ENCODE data around the gene RASEF. TPM values are rescaled to one million over a fixed set of nuclear protein-coding genes. Genes with fewer than 3 reads are reported as not detected.
"Not testable (repeated sequence)": the region's sequence is repeated elsewhere in the genome, so short reads cannot be mapped to it uniquely, and the experiment has no call there.

RASEF gene
- polyA plus RNA-seq (ENCODE audit: insufficient read length in 3 of 3) = 1 to 10 TPM; 6.1 to 7.5 (median 7.3) TPM
- long read RNA-seq, donor 1, partial matches to known transcripts = 0 of 1 reads
- long read RNA-seq, donor 1, other reads (novel, unspliced or antisense) = 0 of 1 reads
- long read RNA-seq, donor 2 = 0 reads
- long read RNA-seq, donor 3, full-length matches to known transcripts = 1 of 1 reads
- long read RNA-seq, donor 3, partial matches to known transcripts = 0 of 1 reads
- long read RNA-seq, donor 3, other reads (novel, unspliced or antisense) = 0 of 1 reads
- long read RNA-seq, donor 4 = 0 reads
- long read RNA-seq, donor 5 = 0 reads
- long read RNA-seq, donor 6, partial matches to known transcripts = 0 of 1 reads
- long read RNA-seq, donor 6, other reads (novel, unspliced or antisense) = 0 of 1 reads
- long read RNA-seq, donor 7 = 0 reads
- long read RNA-seq, donor 8, partial matches to known transcripts = 7 of 7 reads
- long read RNA-seq, donor 8, other reads (novel, unspliced or antisense) = 0 of 7 reads
- long read RNA-seq, donor 9, full-length matches to known transcripts = 1 of 1 reads
- long read RNA-seq, donor 9, partial matches to known transcripts = 0 of 1 reads
- long read RNA-seq, donor 9, other reads (novel, unspliced or antisense) = 0 of 1 reads
- long read RNA-seq, donor 10 = 0 reads
- long read RNA-seq, donor 11 = 0 reads
- long read RNA-seq, donor 12 = 0 reads
- long read RNA-seq, donor 13 = 0 reads
- long read RNA-seq, donor 14 = 0 reads
- long read RNA-seq, donor 15 = 0 reads
- long read RNA-seq, donor 16, full-length matches to known transcripts = 1 of 8 reads
- long read RNA-seq, donor 16, partial matches to known transcripts = 7 of 8 reads
- long read RNA-seq, donor 16, other reads (novel, unspliced or antisense) = 0 of 8 reads

GRCh38 chr9:83062651-83063527 is at the start of gene RASEF:
RASEF (minus strand) TSS chr9:83063142; CDS start chr9:83062867, 275 bp downstream.
- peak; percentile 33 to 57 (median 46) for DNase-seq (ENCODE audit: extremely low read depth in 1 of 11, low read depth in 9 of 11, low spot score in 4 of 11)

DNA sequence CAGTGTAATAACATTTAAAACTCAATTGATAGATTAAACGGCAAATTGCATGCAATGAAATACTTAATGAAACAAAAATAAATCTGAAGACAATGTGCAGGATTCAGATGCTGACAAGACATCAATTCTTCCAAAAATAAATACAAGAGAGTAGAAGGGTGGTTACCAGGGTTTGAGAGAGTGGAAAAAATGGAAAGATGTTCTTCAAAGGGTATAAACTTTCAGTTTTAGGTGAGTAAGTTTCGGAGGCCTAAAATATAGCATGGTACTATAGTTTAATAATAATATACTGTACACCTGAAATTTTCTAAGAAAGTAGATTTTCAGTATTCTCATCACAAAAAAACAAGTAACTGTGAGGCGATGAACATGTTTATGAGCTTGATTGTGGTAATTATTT is 48.2 kb upstream of the RASEF start:
- no peak for DNase-seq (ENCODE audit: extremely low read depth in 1 of 11, low read depth in 9 of 11, low spot score in 4 of 11)

GRCh38 chr9:83109296-83109695 is 46.4 kb upstream of the RASEF start:
- no peak for DNase-seq (ENCODE audit: extremely low read depth in 1 of 11, low read depth in 9 of 11, low spot score in 4 of 11)

GRCh38 chr9:83108208-83108607 is 45.3 kb upstream of the RASEF start:
- DNase-seq (ENCODE audit: extremely low read depth in 1 of 11, low read depth in 9 of 11, low spot score in 4 of 11) = no peak

DNA sequence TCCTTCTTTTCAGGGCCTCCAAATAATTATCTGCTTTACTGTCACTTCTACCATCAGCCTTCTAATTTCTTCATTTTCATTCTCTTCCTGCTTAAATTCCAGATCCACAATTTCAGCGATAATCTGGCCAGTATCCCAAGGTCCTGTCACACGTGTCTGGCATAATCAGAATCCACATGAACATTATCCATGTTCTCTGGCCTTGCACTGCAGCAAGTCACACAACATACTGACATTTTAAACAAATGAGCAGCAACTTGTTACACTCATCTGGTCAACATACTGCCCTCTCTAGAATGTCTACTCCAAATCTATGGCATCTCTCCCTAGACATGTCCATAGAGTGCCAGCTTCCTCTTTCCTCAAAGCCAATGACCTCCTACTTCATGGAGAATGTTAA is 43.8 kb upstream of the RASEF start:
- no peak for DNase-seq (ENCODE audit: extremely low read depth in 1 of 11, low read depth in 9 of 11, low spot score in 4 of 11)

DNA sequence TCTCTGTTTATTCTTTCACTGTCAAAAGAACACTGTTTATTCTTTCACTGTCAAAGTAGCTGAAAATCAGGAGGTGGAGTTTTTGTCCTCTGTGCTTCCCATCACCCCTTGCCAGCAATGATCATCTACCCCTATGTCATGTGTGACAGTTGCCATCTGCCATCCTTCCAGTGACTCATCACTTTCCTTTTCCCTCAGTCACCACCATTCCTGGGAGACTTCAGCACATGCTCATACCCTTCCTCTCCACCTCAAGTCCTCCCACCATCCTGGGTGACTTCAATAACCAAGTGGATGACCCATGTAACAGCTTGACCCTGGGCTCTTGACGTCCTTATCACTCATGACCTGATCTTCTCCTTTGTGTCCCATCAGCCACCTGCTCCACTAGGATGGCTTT is 43.3 kb upstream of the RASEF start:
- no peak for DNase-seq (ENCODE audit: extremely low read depth in 1 of 11, low read depth in 9 of 11, low spot score in 4 of 11)

DNA sequence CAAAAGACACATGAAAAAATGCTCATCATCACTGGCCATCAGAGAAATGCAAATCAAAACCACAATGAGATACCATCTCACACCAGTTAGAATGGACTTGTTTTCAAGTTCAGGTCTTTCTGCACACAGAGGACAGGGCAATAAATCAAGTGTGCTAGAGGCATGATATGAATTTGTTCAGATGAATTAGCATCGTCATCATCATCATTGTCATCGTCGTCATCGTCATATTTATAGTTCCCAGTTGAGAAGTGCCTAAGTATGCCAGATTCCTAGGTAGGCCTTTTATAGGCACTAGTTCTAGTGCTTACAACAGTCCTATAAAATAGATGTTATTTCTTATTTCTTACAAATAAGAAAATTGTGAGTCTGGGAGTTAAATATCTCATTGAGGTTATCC is 34.7 kb upstream of the RASEF start:
- no peak for DNase-seq (ENCODE audit: extremely low read depth in 1 of 11, low read depth in 9 of 11, low spot score in 4 of 11)

GRCh38 chr9:83093311-83093710 is 30.4 kb upstream of the RASEF start:
- not testable (repeated sequence) for DNase-seq (ENCODE audit: extremely low read depth in 1 of 11, low read depth in 9 of 11, low spot score in 4 of 11)

GRCh38 chr9:83081846-83082245 is 18.9 kb upstream of the RASEF start:
- peak in 1 of 11 donors; percentile 7 for DNase-seq (ENCODE audit: extremely low read depth in 1 of 11, low read depth in 9 of 11, low spot score in 4 of 11)

GRCh38 chr9:83081010-83081409 is 18.1 kb upstream of the RASEF start:
- DNase-seq (ENCODE audit: extremely low read depth in 1 of 11, low read depth in 9 of 11, low spot score in 4 of 11) = no peak

- DNase-seq (ENCODE audit: extremely low read depth in 1 of 11, low read depth in 9 of 11, low spot score in 4 of 11) = not testable (repeated sequence)
Measured at GRCh38 chr9:83075932-83076331, 13.0 kb upstream of the RASEF start.

DNA sequence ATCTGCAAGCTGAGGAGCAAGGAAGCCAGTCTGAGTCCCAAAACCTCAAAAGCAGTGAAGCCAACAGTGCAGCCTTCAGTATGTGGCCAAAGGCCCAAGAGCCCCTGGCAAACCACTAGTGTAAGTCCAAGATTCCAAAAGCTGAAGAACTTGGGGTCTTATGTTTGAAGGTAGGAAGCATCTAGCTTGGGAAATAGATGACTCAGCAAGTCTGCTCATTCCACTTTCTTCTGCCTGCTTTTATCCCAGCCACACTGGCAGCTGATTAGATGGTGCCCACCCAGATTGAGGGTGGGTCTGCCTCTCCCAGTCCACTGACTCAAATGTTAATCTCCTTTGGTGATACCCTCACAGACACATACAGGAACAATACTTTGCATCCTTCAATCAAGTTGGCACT is 9.6 kb upstream of the RASEF start:
- DNase-seq (ENCODE audit: extremely low read depth in 1 of 11, low read depth in 9 of 11, low spot score in 4 of 11) = not testable (repeated sequence)

DNA sequence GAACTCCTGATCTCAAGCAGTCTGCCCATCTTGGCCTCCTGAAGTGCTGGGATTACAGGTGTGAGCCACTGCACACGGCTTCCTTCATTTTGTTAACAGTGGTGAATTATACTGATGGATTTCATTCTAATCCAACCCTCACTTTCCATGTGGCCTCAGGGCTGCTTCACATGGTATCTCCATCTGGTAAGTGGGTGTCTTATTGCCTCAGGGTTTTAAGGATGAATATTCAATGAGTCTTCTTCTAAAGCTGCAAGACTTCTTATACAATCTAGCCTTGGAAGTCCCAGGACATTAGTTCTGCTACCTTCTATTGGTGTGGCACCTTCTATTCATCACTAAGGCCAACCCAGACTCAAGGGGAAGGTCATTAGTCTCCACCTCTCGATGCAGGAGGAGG is 8.7 kb upstream of the RASEF start:
- DNase-seq (ENCODE audit: extremely low read depth in 1 of 11, low read depth in 9 of 11, low spot score in 4 of 11) = no peak

DNA sequence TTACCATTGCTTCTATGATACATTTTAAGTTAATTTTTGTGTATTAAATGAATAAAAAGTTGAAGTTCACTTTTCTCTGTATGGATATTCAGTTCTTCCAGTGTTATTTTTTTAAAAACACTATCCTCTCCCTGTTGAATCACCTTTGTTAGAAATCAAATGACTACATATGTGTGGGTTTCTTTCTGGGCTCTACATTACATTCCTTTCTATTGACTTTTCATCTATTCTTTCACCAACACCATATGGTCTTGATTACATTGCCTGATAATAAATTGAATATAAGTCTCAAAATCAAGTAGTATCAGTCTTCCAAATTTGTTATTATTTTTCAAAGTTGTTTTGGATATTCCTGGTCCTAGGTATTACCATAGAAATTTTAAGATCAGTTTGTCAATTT is 7.3 kb upstream of the RASEF start:
- DNase-seq (ENCODE audit: extremely low read depth in 1 of 11, low read depth in 9 of 11, low spot score in 4 of 11) = no peak

GRCh38 chr9:83069651-83070050 is 6.7 kb upstream of the RASEF start:
- no peak for DNase-seq (ENCODE audit: extremely low read depth in 1 of 11, low read depth in 9 of 11, low spot score in 4 of 11)

DNA sequence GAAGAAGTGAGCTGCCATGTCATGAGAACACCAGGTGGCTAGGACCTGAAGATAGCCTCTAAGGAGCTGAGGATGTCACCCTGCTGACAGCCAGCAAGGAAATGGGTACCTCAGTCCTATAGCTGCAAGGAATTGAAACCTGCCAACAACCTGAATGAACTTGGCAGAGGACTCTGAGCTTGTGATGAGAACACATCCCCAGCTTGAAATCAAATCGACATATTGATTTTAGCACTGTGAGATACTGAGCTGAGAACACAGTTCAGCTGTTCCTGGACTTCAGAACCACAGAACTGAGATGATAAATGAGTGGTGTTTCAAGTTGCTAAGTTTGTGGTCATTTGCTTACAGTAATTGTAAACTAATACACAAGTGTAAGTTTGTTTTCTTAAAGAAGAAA is 5.5 kb upstream of the RASEF start:
- DNase-seq (ENCODE audit: extremely low read depth in 1 of 11, low read depth in 9 of 11, low spot score in 4 of 11) = no peak

GRCh38 chr9:83067579-83067978 is 4.6 kb upstream of the RASEF start:
- no peak for DNase-seq (ENCODE audit: extremely low read depth in 1 of 11, low read depth in 9 of 11, low spot score in 4 of 11)

- no peak for DNase-seq (ENCODE audit: extremely low read depth in 1 of 11, low read depth in 9 of 11, low spot score in 4 of 11)
Measured at GRCh38 chr9:83066771-83067170, 3.8 kb upstream of the RASEF start.

DNA sequence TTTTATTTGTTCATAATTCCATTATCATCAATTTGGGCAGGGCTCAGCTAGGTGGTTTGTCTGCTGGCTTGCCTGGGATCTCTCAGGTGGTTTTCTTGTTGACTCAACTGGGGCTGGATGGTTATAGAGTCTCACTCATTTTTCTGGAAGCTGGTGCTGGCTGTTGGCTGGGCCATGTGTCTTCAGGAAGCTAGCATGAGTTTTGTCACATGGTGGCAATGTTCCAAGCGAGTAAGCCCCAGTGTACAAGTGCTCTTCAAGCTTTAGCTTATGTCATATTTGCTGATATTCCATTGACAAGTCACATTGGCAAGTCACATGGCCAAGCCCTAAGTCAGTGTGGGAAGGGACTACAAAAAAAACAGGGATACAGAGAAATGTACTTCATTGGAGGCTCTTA is 2.3 kb upstream of the RASEF start:
- no peak for DNase-seq (ENCODE audit: extremely low read depth in 1 of 11, low read depth in 9 of 11, low spot score in 4 of 11)
